GM19351 (cell line): ENCODE results near the gene EMP3.
"Not testable (repeated sequence)": the region's sequence is repeated elsewhere in the genome, so short reads cannot be mapped to it uniquely, and the experiment has no call there.

Source experiments
- ATAC-seq: cut with Tn5 transposase; IDR thresholded peaks from one replicate; pipeline ENCODE4 v1.9.1; 2021; ENCODE audit warnings: mild to moderate bottlenecking, moderate library complexity; ENCODE audit not compliant: unreplicated experiment

Gene EMP3

GRCh38 chr19:48315712-48316111 lies 9.6 kb upstream of the EMP3 start:
- no peak for ATAC-seq

- not testable (repeated sequence) for ATAC-seq
These were observed 7.7 kb upstream of the EMP3 start for GRCh38 chr19:48317708-48317960.

- no peak for ATAC-seq
These were observed 6.9 kb upstream of the EMP3 start for GRCh38 chr19:48318286-48318987.

GRCh38 chr19:48319647-48320541 lies 5.5 kb upstream of the EMP3 start:
- no peak for ATAC-seq

GRCh38 chr19:48321372-48321621 lies 4.1 kb upstream of the EMP3 start:
- peak; percentile 55 for ATAC-seq

- ATAC-seq: peak; percentile 65
These were observed 3.4 kb upstream of the EMP3 start for GRCh38 chr19:48321622-48322591.

GRCh38 chr19:48329167-48329891 lies 4.0 kb downstream of the EMP3 start:
- no peak for ATAC-seq

- no peak for ATAC-seq
These were observed 4.8 kb downstream of the EMP3 start for GRCh38 chr19:48330012-48330681.

- no peak for ATAC-seq
These were observed 7.0 kb downstream of the EMP3 start for GRCh38 chr19:48332351-48332661.

GRCh38 chr19:48332662-48333466 lies 7.5 kb downstream of the EMP3 start:
- peak; percentile 67 for ATAC-seq

- peak; percentile 49 for ATAC-seq
These were observed 8.4 kb downstream of the EMP3 start for GRCh38 chr19:48333467-48334384.

GRCh38 chr19:48338253-48338755 lies 13.0 kb downstream of the EMP3 start:
- no peak for ATAC-seq

GRCh38 chr19:48338802-48339503 lies 13.6 kb downstream of the EMP3 start:
- no peak for ATAC-seq

- ATAC-seq: no peak
These were observed 15.6 kb downstream of the EMP3 start for GRCh38 chr19:48340995-48341394.

- ATAC-seq: no peak
These were observed 16.4 kb downstream of the EMP3 start for GRCh38 chr19:48341515-48342413.

GRCh38 chr19:48342414-48342738 lies 17.0 kb downstream of the EMP3 start:
- no peak for ATAC-seq
